CD4-positive, CD25-positive, alpha-beta regulatory T cell (primary cell): ENCODE measurements around the gene PTPN4. TPM values are rescaled to one million over a fixed set of nuclear protein-coding genes. Genes with fewer than 3 reads are reported as not detected.
A peak's percentile ranks its signal among the peaks of the same experiment; 100 is the strongest.

Source experiments
- ATAC-seq, 2 donors: fragments of 150-1000 bp; cut with Tn5 transposase; one replicate each; pipeline ENCODE4 v1.10.0; 2021; ENCODE audit warnings: low read depth in 2 of 2, moderate number of reproducible peaks in 2 of 2, moderate library complexity in 1 of 2
- DNase-seq, 3 donors: peaks; one replicate each; pipeline versions ENCODE4 v3.0.0 to v3.0.0-alpha.2; 2012 to 2022; ENCODE audit warnings: mixed read lengths in 1 of 3
- H3K27ac ChIP-seq: one replicate; pipeline ENCODE4 v1.7.0; 2013; ENCODE audit warnings: mild to moderate bottlenecking, low read length; ENCODE audit not compliant: insufficient read depth, poor library complexity, severe bottlenecking
- H3K27me3 ChIP-seq: one replicate; pipeline ENCODE4 v1.7.0; 2013; ENCODE audit warnings: low read length; ENCODE audit not compliant: control insufficient read depth, insufficient read depth
- H3K36me3 ChIP-seq: one replicate; pipeline ENCODE4 v1.7.0; 2013; ENCODE audit warnings: mild to moderate bottlenecking, low read length, moderate library complexity; ENCODE audit not compliant: control insufficient read depth, insufficient read depth
- H3K4me1 ChIP-seq: 2 replicates; pipeline ENCODE4 v1.7.0; 2013; ENCODE audit warnings: mild to moderate bottlenecking, low read length; ENCODE audit not compliant: insufficient read depth, control insufficient read depth, poor library complexity, severe bottlenecking
- H3K4me3 ChIP-seq: one replicate; pipeline ENCODE4 v1.7.0; 2013; ENCODE audit warnings: low read depth, mild to moderate bottlenecking, low read length, moderate library complexity
- H3K9me3 ChIP-seq, 2 experiments: 1 replicate in 1 of 2; 2 replicates in 1 of 2; pipeline ENCODE4 v1.7.0; 2013; ENCODE audit warnings: low read length in 2 of 2, mild to moderate bottlenecking in 1 of 2, moderate library complexity in 1 of 2; ENCODE audit not compliant: control insufficient read depth in 2 of 2
- H3K27ac Mint-ChIP-seq, 3 donors: one replicate each; pipeline ENCODE4 v1.8.0; 2020 to 2022; ENCODE audit warnings: mild to moderate bottlenecking in 3 of 3, mixed read lengths in 3 of 3, moderate library complexity in 2 of 3
- H3K27me3 Mint-ChIP-seq: one replicate; pipeline ENCODE4 v1.8.0; 2022; ENCODE audit warnings: mild to moderate bottlenecking, mixed read lengths
- H3K36me3 Mint-ChIP-seq: one replicate; pipeline ENCODE4 v1.8.0; 2020; ENCODE audit warnings: mixed read lengths
- H3K4me1 Mint-ChIP-seq, 4 donors: one replicate each; pipeline ENCODE4 v1.8.0; 2020 to 2022; ENCODE audit warnings: mixed read lengths in 4 of 4, mild to moderate bottlenecking in 1 of 4
- H3K4me3 Mint-ChIP-seq, 4 donors: one replicate each; pipeline ENCODE4 v1.8.0; 2020 to 2022; ENCODE audit warnings: mild to moderate bottlenecking in 4 of 4, mixed read lengths in 4 of 4, moderate library complexity in 3 of 4
- H3K9me3 Mint-ChIP-seq, 7 donors: one replicate each; pipeline ENCODE4 v1.8.0; 2020 to 2022; ENCODE audit warnings: mixed read lengths in 7 of 7, mild to moderate bottlenecking in 3 of 7, moderate library complexity in 2 of 7
- polyA plus RNA-seq, 4 donors: library from polyadenylated mRNA; unstranded; fragments of 300-500 nt; fragmentation: Illumina TruSeq; gene quantifications; one replicate each; pipeline ENCODE4 v1.2.3, GENCODE V29; 2021
- total RNA-seq: library from RNA; stranded (reverse); gene quantifications from one replicate; pipeline ENCODE4 v1.2.3, GENCODE V29; 2022

PTPN4 gene
- total and polyA plus RNA-seq, 5 donors from 2014 or later = 75.2 to 115 (median 110) TPM

DNA sequence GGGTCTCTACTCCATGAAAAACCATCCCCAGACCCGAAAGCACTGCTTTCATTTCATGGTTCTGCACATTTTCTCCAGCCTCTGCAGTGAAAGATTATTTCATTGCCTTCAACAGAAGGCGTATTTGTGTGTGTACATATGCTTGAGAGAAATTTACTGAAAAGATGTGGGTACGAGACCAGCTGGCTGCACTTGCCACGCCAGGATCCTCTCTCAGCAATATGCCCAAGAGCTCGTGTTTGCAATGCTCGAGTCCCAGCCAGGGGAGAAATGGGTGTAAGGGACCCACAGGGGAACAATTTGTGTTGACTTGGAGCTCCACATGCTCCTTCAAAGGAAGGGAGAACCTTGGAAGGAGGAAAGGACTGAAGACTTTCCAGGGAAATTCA lies 43.4 kb upstream of the PTPN4 start:
- H3K27ac ChIP-seq = no peak overlapping the region
- H3K36me3 ChIP-seq = no peaks in the 10 kb centered on the region
- H3K4me3 ChIP-seq = no peak overlapping the region
- ATAC-seq (no peak), DNase-seq (no peak)
- no peaks in the 10 kb centered on the region for H3K4me1 ChIP-seq
- no peaks in the 10 kb centered on the region for H3K9me3 ChIP-seq
- Mint-ChIP-seq H3K27me3 (peaks cover 17% of the 10 kb centered on the region), H3K36me3 (peaks cover 5% of the 10 kb centered on the region), H3K4me3 (no peak overlapping the region), H3K27ac (no peak overlapping the region), H3K9me3 (peaks cover 0 to 2% (median 0%) of the 10 kb centered on the region in 7 donors), H3K4me1 (peaks cover 0 to 5% (median 1%) of the 10 kb centered on the region in 4 donors)
- H3K27me3 ChIP-seq = no peaks in the 10 kb centered on the region

DNA sequence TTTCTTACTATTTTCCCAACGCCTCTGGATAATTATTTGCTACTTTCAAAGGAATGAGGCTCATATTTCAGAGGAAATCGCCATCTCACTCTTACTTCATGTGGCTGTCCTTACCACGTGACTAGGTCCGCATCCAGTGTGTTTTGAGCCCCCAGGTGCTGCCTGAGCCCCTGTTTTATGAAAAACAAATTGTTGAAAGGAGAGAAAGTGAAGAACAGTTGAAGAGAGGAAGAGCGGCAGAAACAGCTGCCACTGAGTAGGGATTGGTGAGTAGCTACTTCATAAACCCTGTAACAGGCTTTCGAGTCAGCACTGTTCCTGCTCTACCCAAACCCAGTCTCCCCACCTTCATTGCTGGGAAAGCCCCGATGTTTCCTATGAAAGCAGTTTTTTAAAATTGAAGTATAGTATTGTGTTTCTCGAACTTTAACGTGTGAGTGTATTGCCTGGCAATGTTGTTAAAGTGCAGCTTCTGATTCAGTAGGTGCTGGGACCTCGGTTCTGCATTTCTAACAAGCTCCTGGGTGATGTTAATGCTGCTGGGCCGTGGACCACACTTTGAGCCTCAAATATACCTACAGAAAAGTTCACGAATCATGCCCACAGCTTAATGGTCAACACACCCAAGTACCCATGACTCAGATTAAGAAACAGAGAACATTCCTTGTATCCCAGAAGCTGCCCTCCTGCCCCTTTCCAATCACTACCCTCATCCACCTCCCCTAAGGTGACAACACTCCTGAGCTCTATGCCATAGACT lies 41.0 kb upstream of the PTPN4 start:
- peaks cover 0 to 2% (median 0%) of the 10 kb centered on the region in 7 donors for H3K9me3 Mint-ChIP-seq
- H3K27ac Mint-ChIP-seq = peak overlapping the region in 1 of 3 donors; percentile 78
- no peak for ATAC-seq
- H3K27ac ChIP-seq = no peak overlapping the region
- DNase-seq = no peak
- H3K27me3 ChIP-seq = no peaks in the 10 kb centered on the region
- H3K4me1 Mint-ChIP-seq = peaks cover 0 to 5% (median 1%) of the 10 kb centered on the region in 4 donors
- no peaks in the 10 kb centered on the region for H3K4me1 ChIP-seq
- H3K27me3 Mint-ChIP-seq = peaks cover 17% of the 10 kb centered on the region
- H3K36me3 Mint-ChIP-seq = peaks cover 9% of the 10 kb centered on the region
- no peaks in the 10 kb centered on the region for H3K36me3 ChIP-seq
- H3K4me3 ChIP-seq = no peak overlapping the region
- no peaks in the 10 kb centered on the region for H3K9me3 ChIP-seq
- peak overlapping the region in 1 of 4 donors; percentile 44 for H3K4me3 Mint-ChIP-seq

DNA sequence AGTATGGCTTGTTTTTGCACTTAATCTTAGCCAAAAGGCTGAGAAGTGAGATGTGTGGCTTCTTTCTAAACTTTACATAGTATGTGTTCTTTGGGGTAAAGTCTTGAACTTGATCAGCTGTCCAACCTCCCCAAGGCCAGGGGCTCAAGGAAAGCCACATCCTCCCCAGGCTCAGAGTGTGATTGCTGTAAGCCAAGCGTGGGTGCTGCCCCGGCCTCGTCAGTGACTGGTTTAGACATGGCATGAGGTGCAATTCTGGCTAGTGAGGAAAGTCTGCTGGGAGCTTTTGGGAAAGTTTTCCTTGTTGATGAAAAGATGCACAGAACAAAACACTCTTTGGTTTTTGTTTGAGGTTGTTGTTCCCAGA lies 40.5 kb upstream of the PTPN4 start:
- no peaks in the 10 kb centered on the region for H3K4me1 ChIP-seq
- no peaks in the 10 kb centered on the region for H3K27me3 ChIP-seq
- Mint-ChIP-seq H3K9me3 (peaks cover 0 to 2% (median 0%) of the 10 kb centered on the region in 7 donors), H3K27ac (peak overlapping the region in 1 of 3 donors; percentile 60), H3K4me1 (peaks cover 0 to 5% (median 1%) of the 10 kb centered on the region in 4 donors), H3K36me3 (peaks cover 4% of the 10 kb centered on the region), H3K4me3 (no peak overlapping the region), H3K27me3 (peaks cover 17% of the 10 kb centered on the region)
- DNase-seq (no peak), ATAC-seq (no peak)
- H3K27ac ChIP-seq = no peak overlapping the region
- no peaks in the 10 kb centered on the region for H3K9me3 ChIP-seq
- H3K4me3 ChIP-seq = no peak overlapping the region
- H3K36me3 ChIP-seq = no peaks in the 10 kb centered on the region

DNA sequence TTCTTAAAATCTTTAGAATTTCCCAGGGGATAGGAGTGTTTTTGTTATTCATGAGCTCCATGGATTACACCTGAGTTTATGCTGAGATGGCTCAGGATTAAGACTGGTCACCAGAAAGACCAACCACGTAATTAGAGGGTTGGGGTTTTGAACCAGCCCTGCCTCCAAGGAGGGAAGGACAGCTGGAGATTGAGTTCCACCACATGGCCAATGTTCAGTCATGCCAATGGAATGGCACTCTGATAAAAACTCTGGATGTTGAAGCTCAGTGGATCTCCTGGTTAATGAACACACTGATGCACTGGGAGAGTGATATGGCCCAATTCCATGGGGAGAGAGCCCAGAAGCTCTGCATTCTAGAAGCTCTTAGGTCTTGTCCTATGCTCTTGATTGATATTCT lies 38.7 kb upstream of the PTPN4 start:
- Mint-ChIP-seq H3K4me3 (no peak overlapping the region), H3K9me3 (peaks cover 0 to 2% (median 0%) of the 10 kb centered on the region in 7 donors), H3K36me3 (peaks cover 4% of the 10 kb centered on the region), H3K27me3 (peaks cover 12% of the 10 kb centered on the region), H3K27ac (no peak overlapping the region), H3K4me1 (peaks cover 0 to 5% (median 1%) of the 10 kb centered on the region in 4 donors)
- DNase-seq = no peak
- H3K4me1 ChIP-seq = no peaks in the 10 kb centered on the region
- no peaks in the 10 kb centered on the region for H3K36me3 ChIP-seq
- no peaks in the 10 kb centered on the region for H3K27me3 ChIP-seq
- no peak overlapping the region for H3K4me3 ChIP-seq
- H3K27ac ChIP-seq = no peak overlapping the region
- no peaks in the 10 kb centered on the region for H3K9me3 ChIP-seq
- no peak for ATAC-seq

DNA sequence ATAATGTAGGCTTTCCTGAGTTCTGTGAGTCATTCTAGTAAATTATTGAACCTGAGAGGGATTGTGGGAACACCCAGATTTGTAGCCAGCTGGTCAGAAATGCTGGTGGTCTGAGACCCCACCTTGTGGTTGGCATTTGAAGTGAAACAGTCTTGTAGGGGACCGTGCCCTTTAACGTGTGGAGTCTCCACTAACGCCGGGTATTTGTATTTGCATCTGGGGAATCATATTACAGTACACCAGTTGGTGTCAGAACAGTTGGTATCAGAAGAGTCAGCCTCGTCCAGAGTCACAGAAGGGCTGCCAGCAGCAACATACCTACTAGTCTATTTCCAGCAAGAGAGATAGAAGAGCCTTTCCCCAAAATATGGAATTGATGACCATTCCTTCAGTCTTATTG lies 38.3 kb upstream of the PTPN4 start:
- H3K9me3 Mint-ChIP-seq = peaks cover 0 to 2% (median 0%) of the 10 kb centered on the region in 7 donors
- Histone ChIP-seq H3K9me3 (no peaks in the 10 kb centered on the region), H3K4me1 (no peaks in the 10 kb centered on the region), H3K27ac (no peak overlapping the region), H3K4me3 (no peak overlapping the region), H3K36me3 (no peaks in the 10 kb centered on the region), H3K27me3 (no peaks in the 10 kb centered on the region)
- peaks cover 12% of the 10 kb centered on the region for H3K27me3 Mint-ChIP-seq
- H3K36me3 Mint-ChIP-seq = peaks cover 4% of the 10 kb centered on the region
- no peak overlapping the region for H3K27ac Mint-ChIP-seq
- ATAC-seq (no peak), DNase-seq (no peak)
- peaks cover 0 to 5% (median 1%) of the 10 kb centered on the region in 4 donors for H3K4me1 Mint-ChIP-seq
- H3K4me3 Mint-ChIP-seq = no peak overlapping the region

DNA sequence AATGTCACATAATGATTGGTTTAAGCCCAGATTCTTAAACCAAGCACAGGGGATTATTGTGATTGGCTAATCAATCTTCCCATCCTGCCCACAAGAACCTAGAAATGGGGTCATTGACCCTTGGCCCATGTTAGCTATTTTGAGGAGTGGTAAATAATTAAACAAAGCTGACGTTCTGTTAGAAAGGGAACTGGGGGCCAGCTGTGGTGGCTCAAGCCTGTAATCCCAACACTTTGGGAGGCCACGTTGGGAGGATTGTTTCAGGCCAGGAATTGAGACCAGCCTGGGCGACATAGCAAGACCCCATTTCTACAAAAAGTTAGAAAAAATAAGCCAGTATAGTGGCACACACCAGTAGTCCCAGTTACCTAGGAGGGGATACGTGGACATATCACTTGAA lies 37.8 kb upstream of the PTPN4 start:
- Mint-ChIP-seq H3K27ac (no peak overlapping the region), H3K36me3 (peaks cover 4% of the 10 kb centered on the region)
- H3K27ac ChIP-seq = no peak overlapping the region

DNA sequence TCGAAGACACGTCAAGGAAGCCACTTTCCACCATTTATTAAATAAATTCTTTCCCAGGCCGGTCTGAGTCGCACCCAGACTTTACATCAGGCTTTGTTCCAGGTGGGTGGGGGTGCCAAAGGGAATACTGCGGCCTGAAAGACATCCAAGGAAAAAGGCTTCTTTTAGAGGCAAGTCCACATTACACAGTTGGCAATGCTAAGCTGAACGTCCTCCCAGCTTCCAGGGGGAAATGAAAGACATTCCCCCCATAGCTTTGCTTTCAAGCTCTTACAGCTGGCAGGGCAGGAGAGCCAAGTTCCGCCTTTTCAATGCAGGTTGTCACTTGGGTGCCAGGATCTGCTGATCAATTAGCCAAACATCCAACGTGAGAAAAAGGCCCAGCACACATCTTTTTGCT lies 36.5 kb upstream of the PTPN4 start:
- Mint-ChIP-seq H3K4me1 (peaks cover 0 to 5% (median 1%) of the 10 kb centered on the region in 4 donors), H3K27me3 (peaks cover 15% of the 10 kb centered on the region), H3K36me3 (peaks cover 4% of the 10 kb centered on the region), H3K27ac (no peak overlapping the region), H3K4me3 (no peak overlapping the region), H3K9me3 (no peaks in the 10 kb centered on the region)
- H3K9me3 ChIP-seq = no peaks in the 10 kb centered on the region
- H3K4me3 ChIP-seq = no peak overlapping the region
- DNase-seq (no peak), ATAC-seq (no peak)
- no peaks in the 10 kb centered on the region for H3K4me1 ChIP-seq
- no peaks in the 10 kb centered on the region for H3K36me3 ChIP-seq
- no peaks in the 10 kb centered on the region for H3K27me3 ChIP-seq
- no peak overlapping the region for H3K27ac ChIP-seq

More for the DNA sequence above, 37.8 kb upstream of the PTPN4 start:
- Histone ChIP-seq H3K4me3 (no peak overlapping the region), H3K27me3 (no peaks in the 10 kb centered on the region), H3K9me3 (no peaks in the 10 kb centered on the region), H3K36me3 (no peaks in the 10 kb centered on the region), H3K4me1 (no peaks in the 10 kb centered on the region)
- Mint-ChIP-seq H3K4me1 (peaks cover 0 to 5% (median 1%) of the 10 kb centered on the region in 4 donors), H3K4me3 (no peak overlapping the region), H3K9me3 (peaks cover 0 to 2% (median 0%) of the 10 kb centered on the region in 7 donors), H3K27me3 (peaks cover 12% of the 10 kb centered on the region)
- DNase-seq (no peak), ATAC-seq (no peak)
